ENCODE data around the gene MCTP2. TPM values are rescaled to one million over a fixed set of nuclear protein-coding genes. Genes with fewer than 3 reads are reported as not detected.

Gene MCTP2
- polyA plus RNA-seq, 1 experiment = 9.5 TPM

DNA sequence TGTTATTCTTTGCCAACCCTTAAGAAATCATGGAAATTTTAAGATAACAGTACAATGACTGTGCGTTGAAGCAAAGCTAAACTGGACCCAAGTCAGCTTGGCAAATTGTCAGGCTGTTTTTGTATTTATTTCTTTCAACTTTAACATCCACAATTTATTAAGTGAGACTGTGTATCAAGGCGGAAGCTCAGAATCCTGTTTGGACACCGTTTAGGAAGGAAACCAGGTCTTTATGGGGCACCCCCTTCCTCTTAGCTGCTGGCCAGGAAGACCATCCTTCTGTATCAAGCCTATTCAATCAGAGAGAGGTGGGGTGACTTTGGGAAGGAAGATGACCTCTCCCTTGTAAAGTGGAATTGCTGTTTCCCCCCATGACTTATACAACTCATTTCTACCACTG, 166.0 kb downstream of the MCTP2 start:
- ChIA-PET CTCF (interaction anchor here (1.9 kb wide), 1 partner anchor 73 kb away, joined by 5 read pairs; no protein-coding TSS in a partner anchor), POLR2A (interaction anchor here (0.6 kb wide), 1 partner anchor 9 kb away, joined by 3 read pairs; no protein-coding TSS in a partner anchor)

DNA sequence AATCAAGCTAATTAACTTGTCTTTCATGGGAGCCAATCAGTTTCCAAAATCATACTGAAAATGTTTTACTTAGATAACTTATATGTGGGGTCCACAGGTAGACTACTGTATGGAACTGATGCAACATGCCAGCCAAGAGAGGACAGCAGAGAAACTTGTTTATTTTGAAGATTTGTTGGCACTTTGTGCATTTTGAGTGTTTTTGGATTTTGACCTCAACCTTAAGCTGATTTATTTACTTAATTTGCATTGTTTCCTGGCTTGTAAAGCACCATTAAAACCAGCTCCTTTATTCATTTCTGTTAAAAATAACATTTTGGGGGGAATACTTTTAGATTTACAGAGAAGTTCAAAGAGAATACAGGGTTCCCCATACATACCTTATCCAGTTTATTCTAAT, 166.6 kb downstream of the MCTP2 start:
- POLR2A ChIA-PET = interaction anchor here (0.6 kb wide), 1 partner anchor 8 kb away, joined by 3 read pairs; no protein-coding TSS in a partner anchor
- H3K36me3 ChIP-seq (ENCODE audit: control insufficient read depth, insufficient read depth, low read length) = no peaks in the 10 kb centered on the region
- TF ChIP-seq, protein P1, sequence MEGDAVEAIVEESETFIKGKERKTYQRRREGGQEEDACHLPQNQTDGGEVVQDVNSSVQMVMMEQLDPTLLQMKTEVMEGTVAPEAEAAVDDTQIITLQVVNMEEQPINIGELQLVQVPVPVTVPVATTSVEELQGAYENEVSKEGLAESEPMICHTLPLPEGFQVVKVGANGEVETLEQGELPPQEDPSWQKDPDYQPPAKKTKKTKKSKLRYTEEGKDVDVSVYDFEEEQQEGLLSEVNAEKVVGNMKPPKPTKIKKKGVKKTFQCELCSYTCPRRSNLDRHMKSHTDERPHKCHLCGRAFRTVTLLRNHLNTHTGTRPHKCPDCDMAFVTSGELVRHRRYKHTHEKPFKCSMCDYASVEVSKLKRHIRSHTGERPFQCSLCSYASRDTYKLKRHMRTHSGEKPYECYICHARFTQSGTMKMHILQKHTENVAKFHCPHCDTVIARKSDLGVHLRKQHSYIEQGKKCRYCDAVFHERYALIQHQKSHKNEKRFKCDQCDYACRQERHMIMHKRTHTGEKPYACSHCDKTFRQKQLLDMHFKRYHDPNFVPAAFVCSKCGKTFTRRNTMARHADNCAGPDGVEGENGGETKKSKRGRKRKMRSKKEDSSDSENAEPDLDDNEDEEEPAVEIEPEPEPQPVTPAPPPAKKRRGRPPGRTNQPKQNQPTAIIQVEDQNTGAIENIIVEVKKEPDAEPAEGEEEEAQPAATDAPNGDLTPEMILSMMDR (IDR thresholded peaks at IDR 0.05; ENCODE audit: insufficient read depth, low read depth, low read length) = no peak
- no peak for DNase-seq (ENCODE audit: low read depth)
- no peak overlapping the region for H3K4me3 ChIP-seq (ENCODE audit: low read depth, low read length)
- CTCF ChIA-PET = interaction anchor here (0.5 to 1.9 kb wide), 3 partner anchors 22 to 75 kb away, joined by 3 to 5 read pairs (median 3); no protein-coding TSS in a partner anchor
- no peaks in the 10 kb centered on the region for H3K27me3 ChIP-seq (ENCODE audit: control insufficient read depth, insufficient read depth, low read length)

More for the DNA sequence above, 166.0 kb downstream of the MCTP2 start:
- no peaks in the 10 kb centered on the region for H3K36me3 ChIP-seq (ENCODE audit: control insufficient read depth, insufficient read depth, low read length)
- TF ChIP-seq, protein P1 (IDR thresholded peaks at IDR 0.05; ENCODE audit: insufficient read depth, low read depth, low read length) = no peak
- no peak for DNase-seq (ENCODE audit: low read depth)
- no peaks in the 10 kb centered on the region for H3K27me3 ChIP-seq (ENCODE audit: control insufficient read depth, insufficient read depth, low read length)
- H3K4me3 ChIP-seq (ENCODE audit: low read depth, low read length) = no peak overlapping the region

DNA sequence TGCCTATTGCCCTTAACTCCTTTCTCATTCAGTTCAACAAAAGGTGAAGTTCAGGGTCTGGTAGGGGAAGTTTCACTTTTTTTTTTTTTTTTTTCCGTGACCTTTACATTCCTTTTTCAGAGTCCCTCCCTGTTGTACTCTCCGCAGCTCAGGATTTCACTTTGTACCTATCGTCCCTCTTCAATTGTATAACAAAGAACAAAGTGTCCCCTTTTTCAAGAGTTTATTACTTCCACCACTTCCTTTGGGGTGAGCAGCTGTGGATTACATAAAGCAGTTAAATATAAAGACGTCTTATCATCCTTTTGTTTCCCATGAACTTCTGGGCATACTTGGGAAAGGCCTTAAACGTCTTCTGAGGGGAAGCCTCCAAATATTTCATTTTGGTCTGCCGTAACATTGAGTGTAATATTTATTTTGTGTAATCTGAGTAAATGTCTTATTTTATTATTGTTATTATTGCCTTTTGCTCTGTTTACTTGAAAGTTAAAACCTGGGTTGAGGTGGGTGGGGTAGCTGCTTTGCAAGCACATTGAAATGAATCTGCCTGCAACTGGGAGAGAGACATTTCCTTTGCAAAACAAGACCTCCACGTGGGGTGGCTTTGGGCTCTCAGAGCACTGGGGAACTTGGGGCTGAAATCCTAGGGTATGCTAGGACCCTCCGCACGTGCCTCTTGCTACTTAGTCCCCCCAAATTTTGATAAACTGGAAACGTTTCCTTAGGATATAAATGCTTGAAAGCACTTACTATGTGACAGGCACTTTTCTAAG, 169.4 kb downstream of the MCTP2 start:
- no peak for DNase-seq (ENCODE audit: low read depth)
- Histone ChIP-seq H3K4me3 (ENCODE audit: low read depth, low read length) (no peak overlapping the region), H3K36me3 (ENCODE audit: control insufficient read depth, insufficient read depth, low read length) (no peaks in the 10 kb centered on the region), H3K27me3 (ENCODE audit: control insufficient read depth, insufficient read depth, low read length) (no peaks in the 10 kb centered on the region)
- TF ChIP-seq, protein P1 (IDR thresholded peaks at IDR 0.05; ENCODE audit: insufficient read depth, low read depth, low read length) = no peak
- CTCF ChIA-PET = interaction anchor here (1.7 kb wide), 1 partner anchor 13 kb away, joined by 6 read pairs; no protein-coding TSS in a partner anchor
- POLR2A ChIA-PET = no interaction called here

DNA sequence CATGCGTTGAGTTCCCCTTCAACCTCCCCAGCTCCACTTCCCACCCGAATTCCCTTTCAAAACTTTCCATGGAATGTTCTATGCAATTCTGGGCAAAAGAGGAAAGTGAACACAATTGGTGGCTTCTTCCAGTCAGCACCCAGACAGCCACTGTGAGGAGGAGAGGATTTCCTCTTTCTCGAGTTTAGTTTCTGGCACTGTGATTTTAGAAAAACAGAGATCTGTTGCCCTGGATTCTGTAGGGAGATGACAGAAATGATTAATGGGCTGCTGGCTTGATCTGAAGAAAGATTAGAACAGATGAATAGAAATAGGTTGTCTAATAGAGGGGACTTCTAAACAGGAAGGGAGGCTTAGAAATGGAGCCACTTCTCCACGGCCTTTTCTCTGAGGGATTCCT, 172.0 kb downstream of the MCTP2 start:
- Histone ChIP-seq H3K36me3 (ENCODE audit: control insufficient read depth, insufficient read depth, low read length) (no peaks in the 10 kb centered on the region), H3K27me3 (ENCODE audit: control insufficient read depth, insufficient read depth, low read length) (no peaks in the 10 kb centered on the region), H3K4me3 (ENCODE audit: low read depth, low read length) (no peak overlapping the region)
- CTCF ChIA-PET = no interaction called here
- DNase-seq (ENCODE audit: low read depth) = no peak
- POLR2A ChIA-PET = interaction anchor here (0.6 kb wide), 1 partner anchor 9 kb away, joined by 3 read pairs; no protein-coding TSS in a partner anchor
- TF ChIP-seq, protein P1 (IDR thresholded peaks at IDR 0.05; ENCODE audit: insufficient read depth, low read depth, low read length) = no peak

DNA sequence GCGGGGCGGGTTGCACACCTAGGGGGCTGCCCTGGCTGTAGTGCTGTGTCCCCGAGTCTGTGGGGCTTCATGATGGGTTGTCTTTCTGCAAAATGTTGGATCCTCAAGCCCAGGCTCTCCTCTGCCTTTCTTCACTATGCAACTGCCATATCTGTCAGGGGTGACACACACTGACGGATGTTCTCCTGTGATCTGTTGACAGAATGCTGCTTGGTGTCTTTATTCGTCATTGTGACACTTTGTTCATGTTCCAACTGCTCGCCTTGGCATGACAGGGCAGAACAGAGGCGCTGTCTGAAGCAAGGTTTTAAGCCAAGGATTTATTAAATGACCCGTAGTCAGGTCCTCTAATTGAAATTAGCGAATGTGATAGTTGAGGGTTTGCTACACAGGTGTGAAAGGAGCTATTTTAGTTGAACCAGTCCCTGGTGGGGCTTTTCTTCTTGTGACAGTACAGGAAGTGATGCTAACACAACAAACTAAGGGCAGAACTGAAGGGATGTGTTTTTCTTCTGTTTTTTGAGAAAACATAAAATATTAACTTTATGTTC, 173.4 kb downstream of the MCTP2 start:
- Histone ChIP-seq H3K4me3 (ENCODE audit: low read depth, low read length) (no peak overlapping the region), H3K36me3 (ENCODE audit: control insufficient read depth, insufficient read depth, low read length) (no peaks in the 10 kb centered on the region), H3K27me3 (ENCODE audit: control insufficient read depth, insufficient read depth, low read length) (no peaks in the 10 kb centered on the region)
- ChIA-PET POLR2A (no interaction called here), CTCF (no interaction called here)
- TF ChIP-seq, protein P1 (IDR thresholded peaks at IDR 0.05; ENCODE audit: insufficient read depth, low read depth, low read length) = no peak
- DNase-seq (ENCODE audit: low read depth) = no peak

Measured in BJ (cell line).